Naive B cell (primary cell): ENCODE measurements around the gene AKR1D1. TPM values are rescaled to one million over a fixed set of nuclear protein-coding genes. Genes with fewer than 3 reads are reported as not detected.

ENCODE experiments used
- ATAC-seq, 2 donors: fragments of 150-1000 bp; cut with Tn5 transposase; 2 replicates each; pipeline ENCODE4 v1.10.0; 2021; ENCODE audit warnings: low read depth in 2 of 2, mild to moderate bottlenecking in 2 of 2, moderate library complexity in 2 of 2
- DNase-seq: peaks from one replicate; pipeline ENCODE4 v3.0.0; 2022
- H3K27ac Mint-ChIP-seq, 6 donors: one replicate each; pipeline ENCODE4 v1.8.0; 2020 to 2022; ENCODE audit warnings: mild to moderate bottlenecking in 6 of 6, mixed read lengths in 6 of 6, moderate library complexity in 5 of 6, inconsistent platforms in 2 of 6
- H3K27me3 Mint-ChIP-seq, 3 donors: one replicate each; pipeline ENCODE4 v1.8.0; 2021 to 2022; ENCODE audit warnings: mixed read lengths in 3 of 3, mild to moderate bottlenecking in 1 of 3
- H3K36me3 Mint-ChIP-seq, 2 donors: one replicate each; pipeline ENCODE4 v1.8.0; 2020 to 2022; ENCODE audit warnings: mixed read lengths in 2 of 2, inconsistent platforms in 1 of 2, mild to moderate bottlenecking in 1 of 2
- H3K4me1 Mint-ChIP-seq, 3 donors: one replicate each; pipeline ENCODE4 v1.8.0; 2020 to 2022; ENCODE audit warnings: mixed read lengths in 3 of 3, inconsistent platforms in 1 of 3, mild to moderate bottlenecking in 1 of 3, moderate library complexity in 1 of 3
- H3K4me3 Mint-ChIP-seq, 8 donors: one replicate each; pipeline ENCODE4 v1.8.0; 2020 to 2022; ENCODE audit warnings: mild to moderate bottlenecking in 8 of 8, mixed read lengths in 8 of 8, moderate library complexity in 8 of 8, inconsistent platforms in 2 of 8
- H3K9me3 Mint-ChIP-seq, 7 donors: one replicate each; pipeline ENCODE4 v1.8.0; 2020 to 2022; ENCODE audit warnings: mixed read lengths in 7 of 7, mild to moderate bottlenecking in 5 of 7, inconsistent platforms in 2 of 7, moderate library complexity in 1 of 7
- polyA plus RNA-seq, 6 donors: library from polyadenylated mRNA; unstranded; fragments of 300-500 nt; fragmentation: Illumina TruSeq; gene quantifications; one replicate each; pipeline ENCODE4 v1.2.3, GENCODE V29; 2021; ENCODE audit warnings: low read depth in 6 of 6

AKR1D1 gene
- polyA plus RNA-seq, 6 donors from 2014 or later, result not detected

- ATAC-seq, result no peak
- no peaks in the 10 kb centered on the region for H3K9me3 Mint-ChIP-seq
- H3K4me1 Mint-ChIP-seq, result no peaks in the 10 kb centered on the region
- H3K27me3 Mint-ChIP-seq, result peaks cover 0 to 17% (median 8%) of the 10 kb centered on the region in 3 donors
- H3K36me3 Mint-ChIP-seq, result no peaks in the 10 kb centered on the region
- peak overlapping the region in 1 of 6 donors; percentile 42 for H3K27ac Mint-ChIP-seq
- no peak overlapping the region for H3K4me3 Mint-ChIP-seq
- no peak for DNase-seq
Observed at GRCh38 chr7:138105221-138105620, 29.0 kb downstream of the AKR1D1 start.

DNA sequence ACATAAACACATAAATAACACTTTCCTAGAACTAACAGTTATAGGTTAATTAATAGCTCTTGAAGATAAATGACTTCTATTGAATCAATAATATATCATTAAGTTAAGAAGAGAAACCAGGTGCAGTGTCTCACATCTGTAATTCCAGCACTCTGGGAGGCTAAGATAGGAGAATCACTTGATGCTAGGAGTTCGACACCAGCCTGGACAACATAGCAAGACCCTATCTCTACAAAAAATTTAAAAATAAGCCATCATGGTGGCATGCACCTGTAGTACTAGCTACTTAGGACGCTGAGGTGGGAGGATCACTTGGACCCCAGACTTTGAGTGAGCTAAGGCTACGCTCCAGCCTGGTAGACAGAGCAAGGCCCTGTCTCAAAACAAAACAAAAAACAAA is 38.8 kb downstream of the AKR1D1 start:
- no peak for ATAC-seq
- H3K4me1 Mint-ChIP-seq, result peaks cover 3 to 8% (median 5%) of the 10 kb centered on the region in 3 donors
- no peak overlapping the region for H3K27ac Mint-ChIP-seq
- peaks cover 5 to 8% of the 10 kb centered on the region in 2 donors for H3K36me3 Mint-ChIP-seq
- no peak for DNase-seq
- H3K9me3 Mint-ChIP-seq, result peaks cover 0 to 6% (median 0%) of the 10 kb centered on the region in 7 donors
- H3K4me3 Mint-ChIP-seq, result no peak overlapping the region
- peaks cover 8 to 10% (median 10%) of the 10 kb centered on the region in 3 donors for H3K27me3 Mint-ChIP-seq

GRCh38 chr7:138116141-138116540 is 39.9 kb downstream of the AKR1D1 start:
- peaks cover 0 to 2% (median under 1%) of the 10 kb centered on the region in 3 donors for H3K4me1 Mint-ChIP-seq
- peak overlapping the region in 1 of 6 donors; percentile 38 for H3K27ac Mint-ChIP-seq
- DNase-seq (no peak), ATAC-seq (no peak)
- H3K4me3 Mint-ChIP-seq, result no peak overlapping the region
- peaks cover 1 to 8% of the 10 kb centered on the region in 2 donors for H3K36me3 Mint-ChIP-seq
- peaks cover 4 to 10% (median 5%) of the 10 kb centered on the region in 3 donors for H3K27me3 Mint-ChIP-seq
- H3K9me3 Mint-ChIP-seq, result peaks cover 0 to 6% (median 0%) of the 10 kb centered on the region in 7 donors

- Mint-ChIP-seq H3K36me3 (peaks cover 0 to 8% of the 10 kb centered on the region in 2 donors), H3K27ac (no peak overlapping the region), H3K9me3 (peaks cover 0 to 6% (median 0%) of the 10 kb centered on the region in 7 donors), H3K4me1 (no peaks in the 10 kb centered on the region), H3K27me3 (peaks cover 0 to 10% (median 4%) of the 10 kb centered on the region in 3 donors), H3K4me3 (no peak overlapping the region)
- DNase-seq (no peak), ATAC-seq (no peak)
Observed at GRCh38 chr7:138116892-138117291, 40.6 kb downstream of the AKR1D1 start.

DNA sequence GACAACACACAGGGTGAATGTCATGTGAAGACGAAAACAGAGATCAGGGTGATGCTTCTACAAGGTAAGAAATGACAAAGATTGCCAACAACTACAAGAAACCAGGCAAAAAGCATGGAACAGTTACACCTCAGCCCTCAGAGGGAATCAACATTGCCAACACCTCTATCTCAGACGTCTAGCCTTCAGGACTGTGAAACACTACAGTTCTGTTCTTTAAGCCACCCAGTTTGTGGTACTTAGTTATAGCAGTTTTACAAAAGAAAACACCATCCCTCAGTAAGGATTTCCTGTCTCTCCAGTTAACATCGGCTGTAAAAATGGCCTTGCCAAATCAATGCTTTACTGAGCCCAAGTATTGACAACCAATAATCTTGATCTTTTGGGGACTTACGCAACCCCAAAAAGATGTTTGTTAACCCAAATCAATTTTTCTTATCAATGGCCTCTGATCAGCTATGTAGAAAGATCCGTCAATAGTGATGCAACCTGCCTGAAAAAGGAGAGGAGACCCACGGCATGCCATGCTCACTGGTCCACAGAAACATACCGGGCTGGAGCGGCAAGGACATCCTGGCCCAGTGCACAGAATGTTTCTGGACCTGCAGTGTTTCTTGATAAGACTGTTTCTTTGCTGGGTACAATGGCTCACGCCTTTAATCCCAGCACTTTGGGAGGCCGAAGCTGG is 44.0 kb downstream of the AKR1D1 start:
- H3K4me3 Mint-ChIP-seq, result no peak overlapping the region
- H3K27me3 Mint-ChIP-seq, result peaks cover 0 to 10% (median 4%) of the 10 kb centered on the region in 3 donors
- H3K36me3 Mint-ChIP-seq, result peaks cover 0 to 8% of the 10 kb centered on the region in 2 donors
- H3K9me3 Mint-ChIP-seq, result peaks cover 0 to 6% (median 0%) of the 10 kb centered on the region in 7 donors
- DNase-seq (no peak), ATAC-seq (no peak)
- peak overlapping the region in 1 of 6 donors; percentile 2 for H3K27ac Mint-ChIP-seq
- peaks cover 3 to 6% (median 4%) of the 10 kb centered on the region in 3 donors for H3K4me1 Mint-ChIP-seq

- peaks cover 0 to 8% of the 10 kb centered on the region in 2 donors for H3K36me3 Mint-ChIP-seq
- H3K9me3 Mint-ChIP-seq, result peaks cover 0 to 6% (median 0%) of the 10 kb centered on the region in 7 donors
- ATAC-seq, result no peak
- peak overlapping the region in 2 of 6 donors; percentile 49 to 59 for H3K27ac Mint-ChIP-seq
- no peak overlapping the region for H3K4me3 Mint-ChIP-seq
- peaks cover 7 to 11% (median 9%) of the 10 kb centered on the region in 3 donors for H3K4me1 Mint-ChIP-seq
- H3K27me3 Mint-ChIP-seq, result peaks cover 0 to 10% (median 4%) of the 10 kb centered on the region in 3 donors
- DNase-seq, result no peak
Observed at GRCh38 chr7:138122162-138122561, 45.9 kb downstream of the AKR1D1 start.

DNA sequence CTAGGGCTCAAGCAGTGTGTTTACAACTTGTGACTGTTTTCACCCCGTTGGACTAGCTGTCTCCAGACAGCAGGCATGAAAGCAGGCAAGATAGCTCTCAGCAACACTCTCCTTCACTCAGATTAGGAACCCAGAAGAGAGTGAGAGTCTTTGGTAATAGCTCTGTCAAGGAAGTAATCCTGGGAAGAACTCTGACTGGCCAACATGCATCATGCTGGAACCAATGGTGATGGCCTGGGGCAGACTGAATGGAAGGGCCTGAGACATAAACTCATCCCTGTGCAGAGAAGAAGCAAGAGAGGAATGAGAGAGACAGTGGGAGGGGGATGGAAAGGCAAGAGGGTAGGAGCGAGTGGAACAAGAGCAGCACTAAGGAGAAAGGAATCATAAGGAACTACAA is 48.9 kb downstream of the AKR1D1 start:
- ATAC-seq, result no peak
- H3K9me3 Mint-ChIP-seq, result peaks cover 0 to 12% (median 5%) of the 10 kb centered on the region in 7 donors

DNA sequence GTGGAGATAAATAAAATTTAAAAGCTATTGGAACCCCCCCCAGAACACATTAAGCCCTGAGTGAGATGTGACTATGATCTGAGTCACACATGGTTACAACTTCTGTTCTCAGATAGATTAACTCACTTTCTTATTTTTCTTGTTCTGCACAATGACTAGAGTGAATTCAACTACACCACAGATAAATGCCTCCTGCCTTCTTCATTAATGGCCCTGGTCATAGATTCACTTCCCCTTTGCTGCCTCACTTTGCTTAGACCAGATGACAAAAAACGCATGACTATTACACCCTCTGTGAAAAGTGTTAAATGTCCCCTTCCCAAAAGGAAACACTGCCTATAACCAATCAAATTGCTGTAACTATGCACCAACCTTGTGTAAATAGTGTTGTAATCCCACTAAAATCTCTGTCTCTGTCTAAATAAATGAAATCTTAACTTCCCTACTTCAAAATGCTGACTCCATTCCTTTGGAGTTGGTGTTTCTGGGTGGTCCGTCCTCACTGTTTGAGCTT is 49.4 kb downstream of the AKR1D1 start:
- peak; percentile 86 to 92 for ATAC-seq
- Mint-ChIP-seq H3K9me3 (peaks cover 0 to 15% (median 5%) of the 10 kb centered on the region in 7 donors), H3K27ac (peak overlapping the region in 1 of 6 donors; percentile 61), H3K4me3 (no peak overlapping the region), H3K4me1 (peaks cover 7 to 11% (median 9%) of the 10 kb centered on the region in 3 donors), H3K36me3 (no peaks in the 10 kb centered on the region), H3K27me3 (no peaks in the 10 kb centered on the region)
- DNase-seq, result peak; percentile 38

More for the DNA sequence above, 48.9 kb downstream of the AKR1D1 start:
- peak overlapping the region in 2 of 6 donors; percentile 38 to 43 for H3K27ac Mint-ChIP-seq
- peaks cover 7 to 11% (median 9%) of the 10 kb centered on the region in 3 donors for H3K4me1 Mint-ChIP-seq
- no peaks in the 10 kb centered on the region for H3K27me3 Mint-ChIP-seq
- no peak for DNase-seq
- no peak overlapping the region for H3K4me3 Mint-ChIP-seq
- H3K36me3 Mint-ChIP-seq, result no peaks in the 10 kb centered on the region

DNA sequence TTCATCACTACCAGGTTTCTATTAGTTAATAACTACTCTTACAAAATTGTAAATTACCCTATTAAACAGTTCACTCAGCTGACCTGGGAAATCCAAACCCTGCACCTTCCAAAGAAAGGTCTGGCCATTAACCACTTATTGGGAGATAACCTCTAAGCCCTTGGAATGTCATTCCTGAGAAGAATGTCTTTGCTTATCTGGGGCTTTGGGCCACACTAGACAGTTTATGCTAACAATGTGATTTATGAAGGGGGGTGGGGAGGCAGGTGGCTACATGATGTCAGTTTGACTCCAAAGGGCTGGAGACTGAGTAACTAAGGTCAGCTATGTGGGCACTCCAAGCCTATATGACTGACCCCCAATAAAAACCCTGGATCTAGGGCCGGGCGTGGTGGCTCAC is 50.7 kb downstream of the AKR1D1 start:
- DNase-seq (no peak), ATAC-seq (no peak)
- Mint-ChIP-seq H3K4me1 (peaks cover 7 to 11% (median 9%) of the 10 kb centered on the region in 3 donors), H3K9me3 (peaks cover 0 to 15% (median 5%) of the 10 kb centered on the region in 7 donors), H3K4me3 (no peak overlapping the region), H3K27me3 (no peaks in the 10 kb centered on the region), H3K27ac (peak overlapping the region in 3 of 6 donors; percentile 28 to 79 (median 47)), H3K36me3 (no peaks in the 10 kb centered on the region)

DNA sequence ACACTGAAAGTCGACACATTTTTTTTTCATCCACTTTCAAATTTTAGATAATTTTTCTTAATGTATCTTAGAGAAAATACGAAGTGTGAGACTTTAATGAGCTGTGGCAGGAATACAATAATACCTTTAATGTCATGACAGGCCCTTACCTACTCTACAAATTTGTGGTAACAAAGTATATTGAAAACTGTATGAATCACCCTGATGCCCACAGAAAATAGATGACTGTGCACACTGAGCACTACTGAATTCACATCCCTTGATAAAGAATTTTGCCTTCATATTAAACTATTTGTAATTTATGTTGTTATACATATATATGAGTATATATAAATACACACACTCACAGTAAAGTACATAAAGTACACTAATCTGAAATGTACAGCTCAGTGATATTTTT is 51.7 kb downstream of the AKR1D1 start:
- ATAC-seq, result no peak
- no peaks in the 10 kb centered on the region for H3K36me3 Mint-ChIP-seq
- H3K9me3 Mint-ChIP-seq, result peaks cover 0 to 21% (median 8%) of the 10 kb centered on the region in 7 donors
- no peak overlapping the region for H3K4me3 Mint-ChIP-seq
- peaks cover 7 to 11% (median 9%) of the 10 kb centered on the region in 3 donors for H3K4me1 Mint-ChIP-seq
- peak overlapping the region in 1 of 6 donors; percentile 92 for H3K27ac Mint-ChIP-seq
- no peaks in the 10 kb centered on the region for H3K27me3 Mint-ChIP-seq
- DNase-seq, result no peak

GRCh38 chr7:138129551-138130165 is 53.4 kb downstream of the AKR1D1 start:
- Mint-ChIP-seq H3K27me3 (no peaks in the 10 kb centered on the region), H3K36me3 (no peaks in the 10 kb centered on the region), H3K4me3 (no peak overlapping the region), H3K27ac (peak overlapping the region in 1 of 6 donors; percentile 2), H3K9me3 (peaks cover 0 to 22% (median 8%) of the 10 kb centered on the region in 7 donors), H3K4me1 (peaks cover 7 to 11% (median 9%) of the 10 kb centered on the region in 3 donors)
- ATAC-seq (no peak), DNase-seq (no peak)

DNA sequence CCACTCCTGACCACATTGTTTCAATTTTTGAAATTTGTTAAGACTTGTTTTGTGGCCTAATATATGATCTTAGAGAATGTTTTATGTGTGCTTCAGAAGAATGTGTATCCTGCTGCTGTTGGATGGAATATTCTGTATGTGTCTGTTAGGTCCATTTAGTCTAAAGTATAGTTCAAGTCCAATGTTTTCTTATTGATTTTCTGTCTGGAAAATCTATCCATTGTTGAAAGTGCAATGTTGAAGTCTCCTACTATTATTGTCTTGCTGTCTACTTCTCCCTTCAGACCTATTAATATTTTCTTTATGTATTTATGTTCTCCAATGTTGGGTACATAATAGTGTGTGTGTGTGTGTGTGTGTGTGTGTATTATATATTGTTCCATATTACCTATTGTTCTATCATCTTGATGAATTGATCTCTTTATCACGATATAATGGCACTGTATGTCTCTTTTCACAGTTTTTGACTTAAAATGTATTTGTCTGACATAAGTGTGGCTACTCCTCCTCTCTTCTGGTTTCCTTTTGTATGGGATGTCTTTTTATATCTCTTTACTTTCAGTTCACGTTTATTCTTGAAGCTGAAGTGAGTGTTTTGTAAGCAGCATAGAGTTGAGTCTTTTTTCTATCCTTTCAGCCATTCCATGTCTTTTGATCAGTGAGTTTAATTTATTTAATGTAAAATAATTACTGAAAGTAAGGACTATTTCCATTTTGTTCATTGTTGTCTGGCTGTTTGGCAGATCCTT is 61.3 kb downstream of the AKR1D1 start:
- H3K27ac Mint-ChIP-seq, result peak overlapping the region in 4 of 6 donors; percentile 4 to 76 (median 48)
- H3K4me3 Mint-ChIP-seq, result peak overlapping the region in 2 of 8 donors; percentile 29 to 34
- no peaks in the 10 kb centered on the region for H3K36me3 Mint-ChIP-seq
- peaks cover 9 to 14% (median 10%) of the 10 kb centered on the region in 3 donors for H3K4me1 Mint-ChIP-seq
- ATAC-seq (no peak), DNase-seq (no peak)
- peaks cover 0 to 5% (median 0%) of the 10 kb centered on the region in 7 donors for H3K9me3 Mint-ChIP-seq
- no peaks in the 10 kb centered on the region for H3K27me3 Mint-ChIP-seq

DNA sequence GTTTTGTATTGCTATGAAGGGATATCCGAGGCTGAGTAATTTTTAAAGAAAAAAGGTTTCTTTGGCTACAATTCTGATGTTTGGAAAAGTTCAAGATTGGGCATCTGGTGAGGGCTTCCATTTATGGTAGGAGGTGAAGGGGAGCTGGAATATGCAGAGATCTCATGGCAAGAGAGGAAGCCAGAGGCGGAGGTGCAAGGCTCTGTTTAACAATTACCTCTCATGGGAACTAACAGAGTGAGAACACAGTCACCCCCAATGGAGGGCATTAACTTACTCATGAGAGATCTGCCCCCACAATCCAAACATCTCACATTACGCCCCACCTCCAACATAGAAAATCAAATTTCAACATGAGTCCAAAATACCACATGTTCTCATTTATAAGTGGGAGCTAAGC is 62.0 kb downstream of the AKR1D1 start:
- peaks cover 0 to 2% (median 0%) of the 10 kb centered on the region in 7 donors for H3K9me3 Mint-ChIP-seq
- peak overlapping the region in 3 of 6 donors; percentile 25 to 76 (median 67) for H3K27ac Mint-ChIP-seq

More for the DNA sequence above, 62.0 kb downstream of the AKR1D1 start:
- no peak for DNase-seq
- Mint-ChIP-seq H3K36me3 (no peaks in the 10 kb centered on the region), H3K4me1 (peaks cover 9 to 14% (median 10%) of the 10 kb centered on the region in 3 donors), H3K27me3 (no peaks in the 10 kb centered on the region), H3K4me3 (peak overlapping the region in 2 of 8 donors; percentile 29 to 34)
- ATAC-seq, result no peak
